Measurements from ENCODE around the gene ITPK1.

The ITPK1 gene

DNA sequence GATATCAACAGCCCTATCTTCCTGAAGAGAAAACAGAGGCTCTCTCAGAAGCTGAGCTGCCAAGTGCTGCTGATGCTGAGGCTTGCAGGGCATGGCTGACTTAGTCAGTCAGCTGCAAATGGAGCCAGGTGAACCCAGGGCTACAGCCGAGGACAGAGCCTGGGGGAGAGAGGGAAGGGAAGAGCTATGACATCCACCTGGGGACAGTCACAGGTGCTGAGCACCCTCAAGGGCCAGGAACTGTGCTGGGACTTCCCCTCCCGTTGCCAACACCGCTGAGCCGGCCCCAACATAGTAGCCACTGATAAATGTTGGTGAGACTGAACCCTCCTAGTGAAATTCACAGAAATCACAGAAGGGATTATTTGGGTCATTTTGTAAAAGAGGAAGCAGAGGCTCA is 199.5 kb downstream of the ITPK1 start:
- no peak for DNase-seq (ENCODE audit: insufficient read length, low spot score)
- FAIRE-seq: no peak

DNA sequence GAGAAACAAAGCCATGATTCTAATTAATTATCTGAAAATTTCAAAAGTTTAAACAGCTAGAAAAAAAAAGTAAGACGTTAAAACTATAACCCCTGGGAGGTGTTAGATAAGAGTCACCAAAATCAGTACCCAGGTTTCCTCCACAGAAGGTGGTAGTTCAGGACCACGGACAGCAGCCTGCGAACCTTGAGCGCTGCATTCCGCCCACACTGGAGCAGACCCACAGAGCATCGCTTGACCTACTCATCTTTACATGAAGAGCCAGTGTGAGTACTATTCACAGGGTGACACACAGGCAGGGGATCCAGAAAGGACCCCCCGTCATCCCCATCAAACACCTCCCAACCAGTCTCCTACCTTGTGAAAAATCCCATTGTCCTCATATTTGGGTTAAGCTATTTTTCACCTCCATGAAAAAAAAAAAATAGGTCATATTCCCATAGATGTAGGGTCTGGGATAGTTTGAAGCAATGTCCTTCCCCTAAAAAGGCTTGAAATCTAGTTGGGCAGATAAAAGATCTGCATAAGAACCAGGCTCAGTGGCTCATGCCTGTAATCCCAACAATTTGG is 201.6 kb downstream of the ITPK1 start:
- no peak for FAIRE-seq
- no peak for DNase-seq (ENCODE audit: insufficient read length, low spot score)

DNA sequence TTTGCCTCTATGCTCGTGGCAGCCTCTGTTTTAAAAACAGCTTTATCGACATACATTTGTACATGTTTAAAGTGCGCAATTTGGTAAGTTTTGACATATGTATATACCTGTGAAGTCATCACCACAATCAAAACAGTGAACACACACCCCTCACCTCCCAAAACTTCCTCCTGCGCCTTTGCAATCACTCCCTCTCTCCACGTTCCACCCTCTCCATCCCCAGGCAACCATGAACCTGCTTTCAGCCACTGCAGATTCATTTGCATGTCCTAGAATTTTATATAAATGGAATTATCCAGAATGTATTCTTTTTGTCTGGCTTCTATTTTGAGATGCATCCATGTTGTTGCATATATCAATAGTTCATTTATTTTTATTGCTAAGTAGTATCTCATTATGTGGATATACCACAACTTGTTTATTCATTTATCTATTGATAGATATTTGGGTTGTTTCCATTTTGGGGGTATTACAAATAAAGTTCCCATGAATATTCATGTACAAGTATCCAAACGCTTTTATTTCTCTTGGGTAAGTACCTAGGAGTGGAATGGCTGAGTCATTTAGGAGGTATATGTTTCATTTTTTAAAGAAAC is 208.3 kb downstream of the ITPK1 start:
- DNase-seq (ENCODE audit: insufficient read length, low spot score) (no peak), FAIRE-seq (no peak)

GRCh38 chr14:92906823-92907222 is 208.9 kb downstream of the ITPK1 start:
- FAIRE-seq (no peak), DNase-seq (ENCODE audit: insufficient read length, low spot score) (no peak)

DNA sequence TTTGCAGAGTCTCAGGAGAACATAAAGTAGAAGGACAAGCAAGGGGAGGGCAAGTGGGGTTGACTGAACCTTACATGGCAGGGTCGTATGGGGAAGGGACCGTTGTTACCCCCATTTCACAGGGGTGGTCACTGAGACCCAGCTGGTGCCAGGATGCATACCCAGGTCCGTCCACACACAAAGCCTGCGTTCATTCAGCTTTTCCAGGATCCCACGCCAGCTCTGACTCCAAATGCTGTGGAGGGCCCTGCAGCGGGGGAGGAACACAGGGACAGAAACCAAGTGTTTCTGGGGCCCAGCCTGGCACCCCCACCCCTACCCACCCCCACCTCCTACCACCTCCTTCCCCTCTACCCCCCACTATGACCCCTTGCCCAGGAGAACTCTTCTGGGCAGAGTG is 209.3 kb downstream of the ITPK1 start:
- FAIRE-seq: no peak

GRCh38 chr14:92905667-92906066 is 210.1 kb downstream of the ITPK1 start:
- FAIRE-seq (no peak), DNase-seq (ENCODE audit: insufficient read length, low spot score) (no peak)

More for the DNA sequence above, 209.3 kb downstream of the ITPK1 start:
- no peak for DNase-seq (ENCODE audit: insufficient read length, low spot score)

DNA sequence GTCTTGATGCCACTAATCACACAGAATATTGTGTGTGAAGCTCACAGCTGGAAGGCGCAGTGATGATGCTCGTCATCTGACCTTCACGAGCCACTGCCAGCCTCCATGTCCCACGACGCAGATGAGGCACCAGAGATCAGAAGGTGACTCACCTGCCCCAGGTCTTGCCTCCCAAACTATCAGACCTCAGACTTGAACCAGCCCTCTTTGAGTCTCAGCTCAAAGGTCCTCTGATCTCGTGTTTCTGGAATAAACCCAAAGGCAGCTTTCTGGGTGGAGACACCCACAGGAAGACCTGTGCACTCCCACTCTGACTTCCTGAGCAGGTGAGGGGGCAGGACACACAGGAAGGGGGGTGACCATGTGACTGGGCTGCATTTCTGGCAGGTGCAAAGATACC is 212.4 kb downstream of the ITPK1 start:
- DNase-seq (ENCODE audit: insufficient read length, low spot score) (no peak), FAIRE-seq (no peak)

GRCh38 chr14:92902726-92903125 is 213.0 kb downstream of the ITPK1 start:
- FAIRE-seq (no peak), DNase-seq (ENCODE audit: insufficient read length, low spot score) (no peak)

DNA sequence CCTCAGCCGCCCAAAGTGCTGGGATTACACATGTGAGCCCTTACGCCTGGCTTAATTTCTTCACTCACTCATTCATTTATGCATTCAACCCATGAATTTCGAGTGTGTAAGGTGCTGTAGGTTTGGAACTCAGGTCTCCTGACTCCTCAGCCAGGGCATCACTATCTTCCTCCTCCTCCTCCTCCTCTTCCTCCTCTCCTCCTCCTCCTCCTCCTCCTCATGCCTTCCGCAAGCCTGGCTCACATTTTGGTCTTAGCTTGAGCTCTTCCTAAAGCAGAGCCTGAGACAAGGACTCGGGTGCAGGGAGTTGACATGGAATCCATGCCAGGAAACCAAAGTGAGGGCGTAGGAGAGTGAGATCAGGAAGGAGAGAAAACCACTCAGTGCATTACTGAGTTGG is 213.5 kb downstream of the ITPK1 start:
- no peak for FAIRE-seq
- DNase-seq (ENCODE audit: insufficient read length, low spot score): no peak

DNA sequence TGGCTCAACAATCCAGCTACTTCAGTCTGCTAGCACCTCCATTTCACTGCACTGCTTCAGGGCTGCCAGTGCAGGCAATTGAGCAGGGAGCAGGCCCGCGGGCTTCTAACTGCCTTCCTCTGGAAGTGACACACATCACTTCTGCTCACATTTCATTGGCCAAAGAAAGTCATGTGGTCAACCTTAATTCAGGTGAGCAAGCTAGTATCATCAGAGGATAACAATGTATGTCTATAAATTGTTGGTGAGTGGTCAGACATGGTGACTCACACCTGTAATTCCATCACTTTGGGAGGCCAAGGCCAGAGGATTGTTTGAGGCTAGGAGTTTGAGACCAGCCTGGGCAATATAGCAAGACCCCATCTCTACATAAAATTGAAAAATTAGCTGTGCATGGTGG is 215.1 kb downstream of the ITPK1 start:
- FAIRE-seq: no peak
- no peak for DNase-seq (ENCODE audit: insufficient read length, low spot score)

DNA sequence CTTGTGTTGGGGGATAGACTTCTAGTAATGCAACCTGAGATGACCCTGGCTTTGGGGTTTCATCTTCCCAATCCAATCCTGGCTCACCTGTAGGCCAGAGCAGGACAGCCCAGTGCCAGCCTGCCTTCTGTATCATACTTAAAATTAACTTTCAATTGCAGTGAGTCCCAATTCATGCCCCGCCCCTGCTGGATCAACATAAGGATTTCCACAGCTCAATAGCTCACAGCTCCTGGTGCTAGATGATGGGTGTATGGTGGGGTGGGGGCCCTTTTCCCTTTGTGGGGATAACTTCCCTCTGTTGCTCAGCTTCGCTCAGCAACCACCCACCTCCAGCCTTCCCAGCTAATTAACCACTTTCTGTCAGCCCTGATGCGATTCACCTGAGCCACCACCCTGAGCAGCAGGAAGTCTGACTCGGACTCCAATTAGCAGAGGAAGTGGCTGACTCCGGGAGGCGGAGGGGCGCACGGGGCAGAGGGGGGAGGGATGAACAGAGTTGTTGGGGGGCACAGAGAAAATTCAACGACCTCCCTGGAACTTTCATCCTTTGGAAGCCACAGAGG is 217.1 kb downstream of the ITPK1 start:
- DNase-seq (ENCODE audit: insufficient read length, low spot score): no peak

DNA sequence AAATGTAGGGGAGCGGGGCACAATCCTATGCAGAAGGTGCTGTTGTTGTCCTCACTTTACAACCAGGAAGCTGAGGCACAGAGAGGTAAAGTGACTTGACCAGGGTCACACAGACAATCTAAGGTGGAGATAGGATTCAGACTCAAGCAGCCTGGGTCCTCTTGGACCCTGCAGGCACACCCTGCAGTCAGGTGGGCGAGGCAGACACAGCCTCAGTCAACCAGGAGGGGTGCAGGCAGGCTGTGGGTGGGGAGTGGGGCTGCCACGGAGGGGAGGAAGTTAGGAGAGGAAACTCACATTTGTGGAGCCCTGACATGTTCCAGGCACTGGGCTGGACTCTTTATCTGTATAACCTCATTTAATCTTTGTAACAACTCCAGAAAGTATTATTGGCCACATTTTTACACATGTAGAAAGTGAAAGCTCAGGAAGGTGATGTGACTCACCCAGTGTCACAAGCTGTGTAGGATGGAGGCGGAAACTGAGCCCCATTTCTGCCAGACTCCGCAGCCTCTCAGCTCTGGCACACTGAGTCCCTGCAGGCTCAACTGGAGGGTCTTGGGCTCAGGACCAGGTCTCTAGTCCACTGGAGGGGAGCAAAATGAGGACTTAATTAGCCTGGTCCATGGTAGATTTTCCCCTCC is 217.7 kb downstream of the ITPK1 start:
- DNase-seq (ENCODE audit: insufficient read length, low spot score) (no peak), FAIRE-seq (no peak)

More for the DNA sequence above, 217.1 kb downstream of the ITPK1 start:
- no peak for FAIRE-seq

- no peak for DNase-seq (ENCODE audit: insufficient read length, low spot score)
These were observed 220.3 kb downstream of the ITPK1 start for GRCh38 chr14:92895352-92895878.

GRCh38 chr14:92892589-92892988 is 223.1 kb downstream of the ITPK1 start:
- no peak for FAIRE-seq

More at GRCh38 chr14:92895352-92895878, 220.3 kb downstream of the ITPK1 start:
- no peak for FAIRE-seq

DNA sequence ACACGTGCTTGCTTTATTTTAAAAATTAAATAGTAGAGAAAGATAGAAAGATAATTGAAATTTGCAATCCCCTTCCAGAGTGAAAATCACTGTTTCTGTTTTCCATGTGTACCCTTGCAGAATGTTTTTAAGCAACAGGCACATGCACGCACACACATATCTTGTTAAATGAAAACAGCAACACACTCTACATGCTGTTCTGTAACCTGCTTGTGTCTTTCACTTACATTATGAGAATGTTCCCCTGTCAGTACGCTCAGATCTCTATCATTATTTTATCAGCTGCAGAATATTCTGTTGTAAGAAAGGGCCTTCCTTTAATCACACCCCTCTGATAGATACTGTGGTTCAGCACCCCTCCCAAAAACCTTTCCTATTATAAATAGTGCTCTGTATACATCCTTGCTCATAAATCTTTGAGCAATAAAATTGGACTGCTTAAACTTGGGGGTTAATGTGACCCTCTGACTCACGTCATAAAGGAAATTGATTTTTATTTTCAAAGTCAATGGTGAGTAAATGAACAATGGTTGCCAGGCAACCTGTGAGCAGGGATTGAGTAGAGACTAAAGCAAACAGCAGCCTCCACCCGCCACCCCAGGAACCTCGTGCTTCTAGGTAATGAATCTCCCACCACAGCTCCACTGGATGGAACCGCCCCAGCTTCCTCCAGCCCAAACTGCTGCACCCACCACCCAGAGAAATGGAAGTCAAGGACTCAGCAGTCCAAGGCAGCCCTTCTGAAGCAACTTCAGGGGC is 224.7 kb downstream of the ITPK1 start:
- no peak for FAIRE-seq
- DNase-seq (ENCODE audit: insufficient read length, low spot score): no peak

More at GRCh38 chr14:92892589-92892988, 223.1 kb downstream of the ITPK1 start:
- DNase-seq (ENCODE audit: insufficient read length, low spot score): no peak

GRCh38 chr14:92888896-92889295 is 226.8 kb downstream of the ITPK1 start:
- DNase-seq (ENCODE audit: insufficient read length, low spot score): no peak
- FAIRE-seq: no peak

DNA sequence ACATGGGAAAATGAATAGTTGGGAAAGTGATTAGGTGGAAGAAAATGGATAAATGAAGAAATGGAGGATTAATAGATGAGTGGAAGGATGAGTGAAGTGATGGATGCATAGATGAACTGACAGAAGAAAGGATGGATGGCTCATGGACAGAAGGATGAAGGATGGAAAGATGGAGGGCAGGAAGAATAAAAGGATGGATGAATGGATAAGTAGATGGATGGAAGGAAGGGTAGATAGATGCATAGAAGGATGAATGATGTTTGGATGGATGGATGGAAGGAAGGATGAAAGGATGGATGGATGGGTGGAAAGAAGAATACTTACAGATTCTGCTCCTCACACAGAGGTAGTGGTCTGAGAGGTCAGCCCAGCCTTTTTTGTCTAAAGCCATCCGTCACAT is 228.6 kb downstream of the ITPK1 start:
- FAIRE-seq: peak; percentile 40

More for the DNA sequence above, 228.6 kb downstream of the ITPK1 start:
- DNase-seq (ENCODE audit: insufficient read length, low spot score): no peak
